H1 (cell line): Measurements from ENCODE around the gene GSK3B. TPM values are rescaled to one million over a fixed set of nuclear protein-coding genes. Genes with fewer than 3 reads are reported as not detected.

Experiments used
- CTCF ChIA-PET: fragments of 300-600 bp; sonication (Branson Sonifier 250); formaldehyde crosslinking; loops from one replicate; lab custom pipeline; 2021; ENCODE audit not compliant: partially characterized antibody; lab: Charles Lee
- POLR2A ChIA-PET: fragments of 300-600 bp; sonication (Branson Sonifier 250); formaldehyde crosslinking; loops from one replicate; lab custom pipeline; 2021; ENCODE audit warnings: inconsistent platforms; ENCODE audit not compliant: partially characterized antibody; lab: Charles Lee
- DNase-seq, 2 experiments: peaks; one replicate each; pipeline versions ENCODE4 v3.0.0 to v3.0.0-alpha.2; 2010 to 2022; ENCODE audit warnings: low spot score in 2 of 2, low read depth in 1 of 2, mixed read lengths in 1 of 2
- FAIRE-seq: peaks from 2 replicates; lab custom pipeline; 2011; peaks lifted over from hg19 to GRCh38; lab: Jason Lieb, UNC
- H2AFZ ChIP-seq: 2 replicates; pipeline ENCODE4 v1.8.1; 2012; ENCODE audit warnings: low read length, inconsistent platforms
- H2AK5ac ChIP-seq: 2 replicates; pipeline ENCODE4 v1.6.1; 2013; ENCODE audit warnings: low read depth, low read length
- H2BK120ac ChIP-seq: replicated peaks from 2 replicates; pipeline ENCODE3; 2013; ENCODE audit warnings: low read depth, low read length, inconsistent platforms
- H2BK12ac ChIP-seq: 2 replicates; pipeline ENCODE4 v1.6.1; 2013; ENCODE audit warnings: low read depth, low read length
- H2BK15ac ChIP-seq: 2 replicates; pipeline ENCODE4 v1.6.1; 2013; ENCODE audit warnings: low read length
- H2BK20ac ChIP-seq: 2 replicates; pipeline ENCODE4 v1.6.1; 2013; ENCODE audit warnings: low read length
- H2BK5ac ChIP-seq: 2 replicates; pipeline ENCODE4 v1.6.1; 2013; ENCODE audit warnings: low read depth, low read length
- H3K14ac ChIP-seq: 2 replicates; pipeline ENCODE4 v1.6.1; 2013; ENCODE audit warnings: inconsistent platforms; ENCODE audit not compliant: insufficient read length
- H3K18ac ChIP-seq: 2 replicates; pipeline ENCODE4 v1.6.1; 2013; ENCODE audit warnings: low read length; ENCODE audit errors: extremely low read depth
- H3K23ac ChIP-seq: 2 replicates; pipeline ENCODE4 v1.6.1; 2013; ENCODE audit warnings: inconsistent platforms; ENCODE audit not compliant: insufficient read length
- H3K23me2 ChIP-seq: 2 replicates; pipeline ENCODE4 v1.6.1; 2013; ENCODE audit warnings: low read depth, low read length
- H3K27ac ChIP-seq: 2 replicates; pipeline ENCODE4 v1.6.1; 2011; ENCODE audit warnings: low read depth, low read length, inconsistent platforms
- H3K27me3 ChIP-seq, 4 experiments: replicated peaks in 1 of 4; 1 replicate in 1 of 4; 2 replicates in 3 of 4; pipeline versions ENCODE4 v1.6.1 to v1.8.1; 2011 to 2013; ENCODE audit warnings: low read length in 3 of 4, mild to moderate bottlenecking in 3 of 4, inconsistent platforms in 2 of 4, mixed read lengths in 2 of 4, moderate library complexity in 1 of 4; ENCODE audit not compliant: control insufficient read depth in 3 of 4, insufficient read depth in 3 of 4; ENCODE audit errors: extremely low read depth in 1 of 4
- H3K36me3 ChIP-seq, 4 experiments: 2 replicates each; pipeline versions ENCODE4 v1.6.1 to v1.8.1; 2011 to 2013; ENCODE audit warnings: mild to moderate bottlenecking in 4 of 4, low read length in 3 of 4, moderate library complexity in 2 of 4, control low read depth in 1 of 4, inconsistent platforms in 1 of 4; ENCODE audit not compliant: insufficient read depth in 4 of 4, control insufficient read depth in 2 of 4
- H3K4ac ChIP-seq: replicated peaks from 2 replicates; pipeline ENCODE3; 2013; ENCODE audit warnings: low read length, low read depth, mixed read lengths, inconsistent platforms; ENCODE audit not compliant: insufficient read length
- H3K4me1 ChIP-seq, 4 experiments: replicated peaks in 1 of 4; 1 replicate in 1 of 4; 2 replicates in 3 of 4; pipeline versions ENCODE4 v1.6.1 to v1.8.1; 2011 to 2013; ENCODE audit warnings: low read length in 3 of 4, inconsistent platforms in 2 of 4, mixed read lengths in 1 of 4; ENCODE audit not compliant: insufficient read depth in 4 of 4, control insufficient read depth in 3 of 4
- H3K4me2 ChIP-seq, 2 experiments: 2 replicates each; pipeline versions ENCODE4 v1.6.1 to v1.8.1; 2011 to 2013; ENCODE audit warnings: low read depth in 2 of 2, low read length in 2 of 2, control low read depth in 1 of 2, inconsistent platforms in 1 of 2, mild to moderate bottlenecking in 1 of 2; ENCODE audit not compliant: insufficient read depth in 1 of 2
- H3K4me3 ChIP-seq, 4 experiments: fragments of 200-600, 300-600 bp in 1 of 4; sonication (generic), shearing (Covaris generic), sonication (Bioruptor Twin) in 1 of 4; 2 replicates each; pipeline versions ENCODE4 v1.5.1 to v1.8.1; 2011 to 2016; ENCODE audit warnings: low read length in 4 of 4, low read depth in 3 of 4, control low read depth in 2 of 4, inconsistent platforms in 2 of 4, mild to moderate bottlenecking in 2 of 4, mixed read lengths in 1 of 4, moderate library complexity in 1 of 4; ENCODE audit not compliant: insufficient read depth in 2 of 4; ENCODE audit errors: extremely low read depth in 1 of 4
- H3K56ac ChIP-seq: replicated peaks from 2 replicates; pipeline ENCODE3; 2013; ENCODE audit warnings: low read depth, mild to moderate bottlenecking, mixed read lengths, low read length, inconsistent platforms; ENCODE audit not compliant: insufficient read length
- H3K79me1 ChIP-seq: 2 replicates; pipeline ENCODE4 v1.6.1; 2013; ENCODE audit warnings: low read depth, low read length, control low read depth
- H3K79me2 ChIP-seq, 2 experiments: 2 replicates each; pipeline versions ENCODE4 v1.6.1 to v1.8.1; 2012 to 2013; ENCODE audit warnings: low read length in 2 of 2, mild to moderate bottlenecking in 2 of 2, inconsistent platforms in 1 of 2; ENCODE audit not compliant: insufficient read depth in 2 of 2, control insufficient read depth in 1 of 2
- H3K9ac ChIP-seq, 4 experiments: replicated peaks in 1 of 4; 1 replicate in 1 of 4; 2 replicates in 3 of 4; pipeline versions ENCODE4 v1.6.1 to v1.8.1; 2011 to 2013; ENCODE audit warnings: low read depth in 3 of 4, low read length in 3 of 4, control low read depth in 2 of 4, mild to moderate bottlenecking in 2 of 4, moderate library complexity in 2 of 4, inconsistent platforms in 1 of 4; ENCODE audit errors: extremely low read depth in 1 of 4
- H3K9me3 ChIP-seq, 2 experiments: 2 replicates each; pipeline versions ENCODE4 v1.6.1 to v1.8.1; 2012 to 2013; ENCODE audit warnings: mild to moderate bottlenecking in 2 of 2, moderate library complexity in 2 of 2, control low read depth in 1 of 2, inconsistent platforms in 1 of 2, low read depth in 1 of 2, low read length in 1 of 2, mixed read lengths in 1 of 2; ENCODE audit not compliant: insufficient read depth in 2 of 2
- H4K20me1 ChIP-seq, 2 experiments: replicated peaks in 1 of 2; 2 replicates each; pipeline versions ENCODE3 to v1.8.1; 2011 to 2013; ENCODE audit warnings: inconsistent platforms in 2 of 2, low read length in 2 of 2, mild to moderate bottlenecking in 1 of 2; ENCODE audit not compliant: insufficient read depth in 2 of 2, control insufficient read depth in 1 of 2
- H4K5ac ChIP-seq: 2 replicates; pipeline ENCODE4 v1.6.1; 2013; ENCODE audit warnings: low read length, low read depth, mixed read lengths, inconsistent platforms; ENCODE audit not compliant: insufficient read length
- H4K8ac ChIP-seq: 2 replicates; pipeline ENCODE4 v1.8.0; 2013; ENCODE audit warnings: mild to moderate bottlenecking, moderate library complexity, low read length, inconsistent platforms; ENCODE audit not compliant: insufficient read depth; ENCODE audit errors: extremely low read depth
- H4K91ac ChIP-seq: replicated peaks from 2 replicates; pipeline ENCODE3; 2013; ENCODE audit warnings: low read length, mixed read lengths, inconsistent platforms; ENCODE audit not compliant: insufficient read length
- CTCF ChIP-seq, 3 experiments: IDR thresholded peaks; 1 replicate in 2 of 3; 2 replicates in 1 of 3; pipeline versions ENCODE4 v1.5.1 to v1.6.1; 2011; ENCODE audit warnings: low read length in 3 of 3, mild to moderate bottlenecking in 3 of 3, inconsistent platforms in 2 of 3, low read depth in 1 of 3, moderate library complexity in 1 of 3; ENCODE audit not compliant: insufficient read depth in 1 of 3; ENCODE audit errors: control extremely low read depth in 1 of 3
- E2F6 ChIP-seq: IDR thresholded peaks from 2 replicates; pipeline ENCODE4 v1.6.1; 2012; ENCODE audit warnings: inconsistent platforms
- JUN ChIP-seq: IDR thresholded peaks from 2 replicates; pipeline ENCODE4 v1.6.1; 2011; ENCODE audit warnings: low read depth, mild to moderate bottlenecking, improper control_type of control experiment, low read length
- WGBS, 2 experiments: shearing (Covaris generic) in 1 of 2; methylation state at CpG; one replicate each; pipeline versions ENCODE4 v1.1.6 to v1.1.7; 2013 to 2015; ENCODE audit warnings: low lambda C conversion rate in 2 of 2, mixed read lengths in 2 of 2, inconsistent platforms in 1 of 2, low coverage in 1 of 2, missing lambda C conversion rate in 1 of 2; ENCODE audit not compliant: insufficient replicate concordance in 2 of 2, insufficient coverage in 1 of 2, insufficient read length in 1 of 2; ENCODE audit errors: extremely low coverage in 1 of 2, missing lambda C conversion rate in 1 of 2; 5-methylcytosine and 5-hydroxymethylcytosine counted together
- polyA plus RNA-seq, 7 experiments: library from polyadenylated mRNA; depleted of rRNA in 3 of 7; stranded (reverse) in 5 of 7; unstranded in 2 of 7; fragments of >200 nt in 5 of 7; fragments of 200-250 nt in 2 of 7; gene quantifications; 1 replicate in 5 of 7; 2 replicates in 1 of 7; 4 replicates in 1 of 7; pipeline versions ENCODE4 v1.2.1 to v1.2.3, GENCODE V29; 2011 to 2013; ENCODE audit warnings: missing spikeins in 2 of 7, mixed read lengths in 2 of 7
- total RNA-seq: library from RNA; stranded (reverse); fragmentation: NEBNext Ultra II Directional; extraction: Animal tissue kit (Norgen Biotek cat#: 25700); gene quantifications from 2 replicates; pipeline ENCODE4 v1.2.1, GENCODE V29; 2021

Gene GSK3B
- total and polyA plus RNA-seq, 2 of the 8 experiments (the other 6 are each of a cell fraction or from before 2014, with no cell fraction given), result 24.2 to 50.7 TPM

- ChIA-PET POLR2A (no interaction called here), CTCF (interaction anchor here (1.1 to 2.3 kb wide), 5 partner anchors 9 to 195 kb away, joined by 3 to 10 read pairs (median 3); no protein-coding TSS in a partner anchor)
- FAIRE-seq, result no peak
These were observed 281.7 kb downstream of the GSK3B start for GRCh38 chr3:119812491-119813058.

More at GRCh38 chr3:119812491-119813058, 281.7 kb downstream of the GSK3B start:
- H3K79me1 ChIP-seq, result no peaks in the 10 kb centered on the region
- H3K56ac ChIP-seq, result no peak overlapping the region
- H2AK5ac ChIP-seq, result no peak overlapping the region
- H3K79me2 ChIP-seq, result no peaks in the 10 kb centered on the region
- TF ChIP-seq CTCF (IDR thresholded peaks at IDR 0.05; ENCODE audit: control extremely low read depth in 1 of 3, insufficient read depth in 1 of 3, low read depth in 1 of 3, low read length in 3 of 3) (peak in 1 of 3 experiments; percentile 21; a peak in 1 of 4 replicates), E2F6 (peak; percentile 47), JUN (no peak)
- H3K9me3 ChIP-seq, result no peaks in the 10 kb centered on the region
- no peak overlapping the region for H2BK5ac ChIP-seq
- peaks cover 0 to 8% (median 3%) of the 10 kb centered on the region in 4 experiments; a peak in 5 of 7 replicates for H3K4me1 ChIP-seq
- no peak overlapping the region for H4K91ac ChIP-seq
- H3K23me2 ChIP-seq, result no peaks in the 10 kb centered on the region; the same call in 1 of the 2 replicates
- no peak overlapping the region for H2AFZ ChIP-seq
- no peak overlapping the region for H3K4me2 ChIP-seq
- no peak overlapping the region for H3K4me3 ChIP-seq
- DNase-seq, result no peak
- no peak overlapping the region for H3K27ac ChIP-seq
- no peak overlapping the region for H3K14ac ChIP-seq
- H4K8ac ChIP-seq, result no peak overlapping the region
- H3K27me3 ChIP-seq, result peaks cover 0 to 6% (median 1%) of the 10 kb centered on the region in 4 experiments; a peak in 3 of 7 replicates
- no peak overlapping the region for H2BK15ac ChIP-seq
- no peak overlapping the region for H3K18ac ChIP-seq
- no peak overlapping the region for H3K9ac ChIP-seq
- H4K20me1 ChIP-seq, result no peaks in the 10 kb centered on the region
- no peak overlapping the region for H3K23ac ChIP-seq
- H2BK12ac ChIP-seq, result no peak overlapping the region
- no peak overlapping the region for H2BK20ac ChIP-seq
- 82% methylated on average over 8 of the region's 8 CpGs; no CpG with 5 or more reads in 1 of the 2 experiments for WGBS, 2 experiments
- H2BK120ac ChIP-seq, result no peak overlapping the region
- no peaks in the 10 kb centered on the region for H3K36me3 ChIP-seq
- no peak overlapping the region for H3K4ac ChIP-seq
- no peak overlapping the region for H4K5ac ChIP-seq
